ENCODE data around the gene TNFRSF14.
"Not testable (repeated sequence)": the region's sequence is repeated elsewhere in the genome, so short reads cannot be mapped to it uniquely, and the experiment has no call there.

Gene TNFRSF14

DNA sequence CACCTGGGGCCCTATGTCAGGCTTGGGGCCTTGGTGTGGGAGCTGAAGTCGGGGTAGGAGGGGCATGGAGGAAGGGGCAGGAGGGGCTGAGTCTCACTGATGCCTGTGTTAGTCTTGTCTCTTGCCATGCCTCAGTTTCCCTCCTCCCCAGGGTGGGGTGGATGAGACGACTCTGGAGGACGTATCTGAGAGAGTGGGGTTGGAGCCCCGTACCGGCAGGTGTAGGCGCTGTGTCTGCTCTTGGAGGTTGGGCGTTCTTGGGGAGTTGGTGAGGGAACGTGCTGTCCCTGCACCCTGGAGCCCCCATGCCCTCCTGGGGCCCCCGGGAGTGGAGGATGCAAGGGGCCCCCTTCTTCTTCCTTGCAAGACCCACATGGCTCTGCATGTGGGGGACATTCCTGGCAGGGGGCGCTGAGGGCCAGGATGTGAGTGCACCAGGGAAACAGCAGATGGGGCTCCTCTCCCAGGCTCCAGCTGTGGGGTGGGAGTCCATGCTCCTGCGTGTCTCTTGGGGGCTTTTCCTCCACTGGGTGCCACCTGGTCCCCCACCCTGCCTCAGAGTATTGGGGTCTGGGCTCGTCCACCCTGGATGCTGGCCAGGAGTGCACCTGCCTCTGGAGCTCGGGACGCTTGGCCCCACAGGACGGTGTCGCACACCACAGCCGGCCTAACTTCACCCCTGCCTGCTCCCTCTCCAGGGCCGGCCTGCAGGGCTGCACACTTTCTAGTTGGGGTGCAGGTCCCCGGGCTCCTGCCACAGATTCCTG, 1.4 kb upstream of the TNFRSF14 start:
- DNase-seq, result peak; percentile 78

DNA sequence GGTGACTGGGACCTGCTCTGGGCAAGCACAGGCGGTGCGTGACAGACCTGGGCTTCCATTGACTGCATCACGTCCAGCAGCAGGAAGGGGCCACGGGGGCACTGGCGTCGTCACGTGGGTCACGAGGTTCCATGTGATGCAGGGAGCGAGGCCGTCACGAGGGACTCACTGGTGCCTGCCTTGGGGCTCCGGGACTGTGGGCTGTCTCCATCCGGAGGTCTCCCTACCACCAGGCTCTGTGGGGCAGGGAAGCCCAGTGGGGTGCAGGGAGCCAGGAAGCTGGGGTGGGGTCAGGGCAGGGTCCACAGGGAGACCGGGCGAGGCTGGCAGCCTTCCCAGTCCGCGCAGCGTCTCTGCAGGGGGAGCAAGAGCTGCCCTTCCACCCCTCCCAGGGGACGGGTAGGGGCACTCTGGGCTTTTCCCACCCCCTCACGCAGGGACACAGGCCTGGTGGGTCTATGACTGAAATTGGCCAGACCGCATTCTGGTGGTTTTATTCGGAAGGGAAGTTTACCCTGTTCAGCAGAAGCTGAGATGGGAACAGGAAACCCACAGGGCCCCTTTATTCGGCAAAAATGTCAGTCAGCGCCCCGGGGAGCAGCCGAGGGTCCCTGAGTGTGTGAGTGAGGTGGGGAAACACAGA, 416 bp upstream of the TNFRSF14 start:
- DNase-seq, result peak; percentile 76

DNA sequence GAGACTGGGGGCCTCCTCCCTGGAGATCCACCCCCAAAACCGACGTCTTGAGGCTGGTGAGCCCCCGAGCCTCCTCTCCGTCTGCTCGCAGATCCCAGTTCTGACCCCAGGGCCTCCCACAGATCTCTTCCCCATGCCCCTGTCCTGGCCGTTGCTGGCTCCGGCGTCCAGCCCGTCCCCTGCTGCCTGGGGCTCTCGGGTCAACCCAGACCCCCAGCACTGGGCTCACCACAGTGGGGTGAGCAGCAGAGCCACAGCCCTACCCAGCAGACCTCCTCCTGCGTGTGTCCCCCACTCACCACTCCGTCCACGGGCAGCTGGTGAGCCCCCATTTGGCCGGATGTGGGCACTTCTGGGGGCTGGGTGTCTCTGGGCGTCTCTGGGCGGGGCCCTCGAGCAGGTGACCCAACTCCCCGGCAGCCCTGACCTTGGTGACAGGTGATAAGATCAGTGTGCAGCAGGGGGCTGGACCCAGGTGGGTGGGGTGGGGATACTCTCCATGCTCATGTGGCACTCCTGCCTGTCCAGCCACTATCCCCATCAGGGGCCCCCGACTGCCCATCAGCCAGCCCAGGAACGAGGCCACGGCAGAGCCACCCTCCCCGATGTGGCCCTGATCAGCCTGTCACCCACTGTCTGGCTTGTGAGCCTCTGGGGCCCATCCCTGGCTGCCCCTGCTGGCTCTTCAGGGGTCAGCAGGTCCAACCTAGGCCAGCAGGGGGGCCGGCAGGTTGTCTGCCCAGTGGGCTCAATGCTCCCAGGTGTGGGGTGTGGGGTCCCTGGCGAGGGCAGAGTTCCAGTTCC, 709 bp downstream of the TNFRSF14 start:
- DNase-seq, result peak; percentile 55

DNA sequence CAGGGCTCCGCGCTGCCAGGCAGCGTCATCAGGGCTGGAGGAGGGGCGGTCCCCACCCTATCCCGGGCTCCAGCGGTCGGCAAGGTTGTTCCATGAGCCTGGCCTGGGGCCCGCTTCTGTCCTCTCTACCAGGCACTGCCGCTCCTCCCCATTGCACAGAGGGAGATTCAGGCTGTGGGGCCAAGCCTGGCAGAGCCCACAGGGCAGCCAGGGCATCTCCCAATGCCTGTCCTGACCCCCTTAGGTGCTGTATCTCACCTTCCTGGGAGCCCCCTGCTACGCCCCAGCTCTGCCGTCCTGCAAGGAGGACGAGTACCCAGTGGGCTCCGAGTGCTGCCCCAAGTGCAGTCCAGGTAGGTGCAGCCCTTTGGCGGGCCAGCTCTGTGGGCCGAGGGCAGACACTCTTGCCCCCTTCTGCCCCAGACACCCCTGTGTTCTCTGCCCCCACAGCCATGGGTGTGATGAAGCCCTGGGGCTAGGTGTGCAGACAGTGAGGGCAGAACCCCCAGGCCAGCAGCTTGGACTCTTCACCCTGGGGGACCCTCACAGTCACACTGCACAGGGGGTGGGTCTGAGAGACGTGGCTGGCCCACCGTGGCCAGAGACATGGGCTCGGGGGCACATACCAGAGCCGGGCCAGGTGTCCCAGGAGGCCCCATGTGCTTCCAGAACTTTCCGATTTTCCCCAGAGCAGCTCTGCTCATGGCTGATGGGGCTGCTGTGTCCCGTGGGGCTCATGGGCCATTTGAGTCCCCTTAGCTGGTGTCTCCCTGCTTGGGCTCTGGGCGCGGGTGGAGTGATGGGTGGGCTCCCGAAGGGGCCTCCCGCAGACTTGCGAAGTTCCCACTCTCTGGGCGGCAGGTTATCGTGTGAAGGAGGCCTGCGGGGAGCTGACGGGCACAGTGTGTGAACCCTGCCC, 1.6 kb downstream of the TNFRSF14 start:
- no peak for DNase-seq

DNA sequence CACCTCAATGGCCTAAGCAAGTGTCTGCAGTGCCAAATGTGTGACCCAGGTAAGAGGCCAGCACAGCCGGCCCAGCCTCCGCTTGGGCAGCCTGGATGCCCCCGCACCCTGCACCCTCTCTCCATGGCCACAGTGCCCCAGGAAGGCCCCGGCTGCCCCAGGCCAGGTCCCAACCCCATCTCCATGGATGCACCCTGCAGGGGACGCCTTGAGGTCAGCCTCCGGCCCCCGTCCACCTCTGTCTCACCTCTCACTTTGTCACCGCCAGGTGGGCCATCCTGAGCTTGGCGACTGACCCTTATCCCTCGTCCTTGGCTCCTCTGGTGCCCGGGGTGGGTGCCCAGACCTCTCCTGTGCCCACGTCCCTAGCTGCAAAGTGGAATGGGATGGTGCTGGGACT, 2.2 kb downstream of the TNFRSF14 start:
- no peak for DNase-seq

DNA sequence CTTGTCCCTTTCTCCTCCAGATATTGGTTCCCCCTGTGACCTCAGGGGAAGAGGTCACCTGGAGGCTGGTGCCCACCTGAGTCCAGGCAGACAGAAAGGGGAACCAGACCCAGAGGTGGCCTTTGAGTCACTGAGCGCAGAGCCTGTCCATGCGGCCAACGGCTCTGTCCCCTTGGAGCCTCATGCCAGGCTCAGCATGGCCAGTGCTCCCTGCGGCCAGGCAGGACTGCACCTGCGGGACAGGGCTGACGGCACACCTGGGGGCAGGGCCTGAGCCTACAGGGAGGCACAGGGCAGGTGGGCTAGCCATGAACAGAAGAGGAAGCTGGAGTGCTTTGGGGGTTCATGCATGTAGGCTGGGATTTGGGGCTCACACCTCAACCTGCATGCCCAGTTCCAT, 2.7 kb downstream of the TNFRSF14 start:
- no peak for DNase-seq

DNA sequence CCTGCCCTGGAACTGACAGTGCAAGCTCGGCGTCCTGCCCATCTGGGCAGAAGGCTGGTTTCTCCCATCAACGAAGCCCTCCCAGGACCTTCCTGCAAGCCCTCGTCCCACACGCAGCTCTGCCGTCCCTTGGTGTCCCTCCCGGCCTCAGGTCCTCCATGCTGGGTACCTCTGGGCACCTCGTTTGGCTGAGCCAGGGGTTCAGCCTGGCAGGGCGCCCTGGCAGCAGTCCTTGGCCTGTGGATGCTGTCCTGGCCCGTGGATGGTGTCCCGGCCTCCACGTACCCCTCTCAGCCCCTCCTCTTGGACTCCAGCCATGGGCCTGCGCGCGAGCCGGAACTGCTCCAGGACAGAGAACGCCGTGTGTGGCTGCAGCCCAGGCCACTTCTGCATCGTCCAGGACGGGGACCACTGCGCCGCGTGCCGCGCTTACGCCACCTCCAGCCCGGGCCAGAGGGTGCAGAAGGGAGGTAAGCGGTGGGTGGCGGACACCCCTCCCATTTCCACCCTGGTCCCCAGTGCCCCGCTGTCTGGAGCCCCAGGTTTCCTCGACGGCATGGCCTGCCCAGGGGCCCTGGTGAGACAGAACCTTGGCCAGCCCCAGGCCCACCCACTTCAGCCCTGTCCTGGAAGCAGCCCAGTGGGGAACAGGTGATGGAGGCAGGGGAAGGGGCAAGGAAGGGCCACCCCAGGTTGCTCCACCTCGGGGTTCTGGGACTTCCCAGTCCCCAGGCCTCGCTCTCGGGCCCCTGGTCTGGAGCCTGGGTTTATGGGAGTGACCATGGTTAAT, 3.5 kb downstream of the TNFRSF14 start:
- no peak for DNase-seq

DNA sequence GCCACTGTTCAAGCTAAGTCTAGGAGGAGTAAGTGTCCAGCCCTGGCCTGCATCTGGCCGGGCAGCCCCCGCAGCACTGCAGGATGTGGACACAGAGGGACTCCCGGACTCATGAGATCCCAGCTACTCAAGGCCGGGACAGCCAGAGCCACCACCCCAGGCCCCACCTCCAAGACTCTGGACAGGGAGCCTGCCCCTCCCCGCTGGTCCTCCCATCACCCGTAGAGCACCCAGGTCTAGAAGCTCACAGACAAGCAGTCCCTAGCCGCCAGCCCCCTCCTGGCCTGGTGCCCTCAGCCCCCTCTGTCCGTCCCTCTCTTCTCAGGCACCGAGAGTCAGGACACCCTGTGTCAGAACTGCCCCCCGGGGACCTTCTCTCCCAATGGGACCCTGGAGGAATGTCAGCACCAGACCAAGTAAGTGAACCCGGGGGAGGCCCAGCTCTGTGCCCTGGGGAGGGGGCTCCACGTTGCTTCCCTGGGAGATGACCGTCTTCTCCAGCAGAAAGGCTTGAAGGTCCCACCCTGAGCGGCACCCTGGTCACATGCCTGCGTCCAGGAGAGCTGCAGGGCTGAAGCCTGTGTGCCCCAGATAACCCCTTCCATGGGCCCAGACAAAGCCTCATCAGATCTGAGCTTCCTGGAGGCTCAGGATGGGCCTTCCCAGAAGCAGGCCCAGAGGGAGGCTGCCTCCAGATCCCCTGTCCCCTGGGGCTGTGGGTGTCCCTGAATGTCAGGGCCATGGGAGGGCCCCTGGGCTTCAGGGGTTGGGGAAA, 4.3 kb downstream of the TNFRSF14 start:
- no peak for DNase-seq

DNA sequence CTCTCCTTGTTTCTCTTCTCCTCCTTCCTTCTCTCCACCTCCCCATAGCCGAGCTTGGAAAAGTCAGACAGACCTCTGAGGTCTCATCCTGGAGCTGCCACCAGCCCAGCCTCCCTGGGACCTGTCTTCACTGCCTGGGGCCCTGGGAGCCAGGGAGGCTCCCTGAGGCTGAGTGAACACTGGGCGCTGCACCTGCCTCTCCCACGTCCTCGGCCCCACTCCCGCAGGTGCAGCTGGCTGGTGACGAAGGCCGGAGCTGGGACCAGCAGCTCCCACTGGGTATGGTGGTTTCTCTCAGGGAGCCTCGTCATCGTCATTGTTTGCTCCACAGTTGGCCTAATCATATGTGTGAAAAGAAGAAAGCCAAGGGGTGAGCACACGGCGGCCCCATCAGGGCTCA, 5.3 kb downstream of the TNFRSF14 start:
- DNase-seq, result no peak

DNA sequence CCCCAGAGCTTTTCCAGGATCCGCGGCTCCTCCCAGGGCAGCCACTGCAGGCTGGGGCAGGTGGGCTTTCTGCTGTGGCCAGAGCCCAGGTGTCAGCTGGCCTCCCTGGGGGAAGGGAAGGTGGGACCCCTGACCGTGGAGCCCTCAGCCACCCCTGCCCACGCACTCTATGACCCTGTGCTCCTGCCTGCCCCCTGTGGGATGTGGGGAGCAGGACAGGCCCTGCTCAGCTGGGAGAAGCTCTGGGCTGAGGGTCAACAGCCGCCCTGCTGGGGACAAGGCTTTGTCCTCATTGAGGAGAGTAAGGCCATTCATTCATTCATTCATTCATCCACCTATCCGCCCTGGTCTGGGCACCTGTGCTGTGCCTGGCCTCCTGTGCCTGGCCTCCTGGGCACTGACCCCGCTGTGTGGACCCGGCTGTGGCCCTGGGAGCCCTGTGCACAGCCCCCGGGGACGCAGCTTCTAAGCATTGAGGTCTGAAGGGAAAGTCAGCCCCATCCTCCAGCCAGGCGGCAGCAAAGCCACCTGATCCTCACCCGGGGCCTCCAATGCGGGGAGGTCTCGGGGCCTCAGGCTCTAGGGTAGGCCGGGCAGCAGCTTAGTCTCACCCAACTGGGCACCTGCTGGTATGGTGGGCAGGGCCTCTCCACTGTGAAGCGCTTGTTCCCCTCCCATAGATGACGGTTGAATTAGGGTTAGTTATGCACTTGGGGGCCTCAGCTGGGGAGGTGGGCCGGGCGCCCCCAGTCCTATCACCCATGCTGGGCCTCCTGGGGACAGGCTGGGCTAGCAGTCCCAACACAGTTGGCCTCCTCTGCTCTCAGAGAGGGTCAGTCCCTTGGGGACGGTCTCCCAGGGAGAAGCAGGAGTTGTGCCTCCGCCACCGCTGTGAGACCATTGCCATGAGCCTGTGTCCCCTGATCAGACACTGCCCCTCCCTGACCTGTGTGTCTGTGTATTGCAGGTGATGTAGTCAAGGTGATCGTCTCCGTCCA, 6.0 kb downstream of the TNFRSF14 start:
- DNase-seq, result peak; percentile 44

DNA sequence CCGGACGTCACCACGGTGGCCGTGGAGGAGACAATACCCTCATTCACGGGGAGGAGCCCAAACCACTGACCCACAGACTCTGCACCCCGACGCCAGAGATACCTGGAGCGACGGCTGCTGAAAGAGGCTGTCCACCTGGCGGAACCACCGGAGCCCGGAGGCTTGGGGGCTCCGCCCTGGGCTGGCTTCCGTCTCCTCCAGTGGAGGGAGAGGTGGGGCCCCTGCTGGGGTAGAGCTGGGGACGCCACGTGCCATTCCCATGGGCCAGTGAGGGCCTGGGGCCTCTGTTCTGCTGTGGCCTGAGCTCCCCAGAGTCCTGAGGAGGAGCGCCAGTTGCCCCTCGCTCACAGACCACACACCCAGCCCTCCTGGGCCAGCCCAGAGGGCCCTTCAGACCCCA, 7.0 kb downstream of the TNFRSF14 start:
- no peak for DNase-seq

DNA sequence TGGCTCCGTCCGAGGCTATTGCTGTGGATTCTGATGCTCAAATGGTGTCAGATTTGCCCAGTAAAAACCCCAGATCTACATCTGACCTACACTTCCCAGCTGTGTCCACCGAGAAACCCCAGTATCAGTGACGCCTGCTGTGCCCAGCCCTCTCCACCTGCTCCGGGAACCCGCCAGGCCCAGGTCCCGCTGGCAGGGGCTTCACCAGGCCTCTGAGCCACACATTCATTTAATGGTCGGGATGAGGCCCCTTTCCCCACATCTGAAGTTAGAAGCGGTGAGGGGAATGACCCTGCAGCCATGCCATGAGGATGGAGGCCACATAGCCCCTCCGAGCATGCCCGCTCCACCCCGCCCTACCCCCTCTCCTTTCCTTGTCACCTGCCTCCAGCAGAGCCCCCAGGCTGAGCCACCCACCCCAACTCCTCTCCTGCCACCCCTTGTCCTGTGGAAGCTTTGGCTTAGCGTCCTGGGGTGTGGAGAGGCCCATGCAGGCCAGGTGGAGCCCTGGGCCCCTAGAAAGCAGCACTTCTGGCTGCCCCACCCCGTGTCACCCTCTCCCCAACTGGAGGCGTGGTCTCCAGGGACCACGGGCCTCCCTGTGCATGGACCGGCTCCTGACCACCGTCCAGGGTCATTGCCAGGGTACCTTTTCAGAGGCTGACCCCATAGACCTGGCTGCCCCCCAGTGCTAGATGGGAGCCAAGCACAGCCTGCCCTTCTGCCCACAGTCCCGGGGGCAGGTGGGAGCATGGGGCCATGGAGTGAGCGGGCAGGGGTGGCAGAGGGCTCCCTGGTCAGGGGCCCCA, 8.0 kb downstream of the TNFRSF14 start:
- DNase-seq, result no peak

DNA sequence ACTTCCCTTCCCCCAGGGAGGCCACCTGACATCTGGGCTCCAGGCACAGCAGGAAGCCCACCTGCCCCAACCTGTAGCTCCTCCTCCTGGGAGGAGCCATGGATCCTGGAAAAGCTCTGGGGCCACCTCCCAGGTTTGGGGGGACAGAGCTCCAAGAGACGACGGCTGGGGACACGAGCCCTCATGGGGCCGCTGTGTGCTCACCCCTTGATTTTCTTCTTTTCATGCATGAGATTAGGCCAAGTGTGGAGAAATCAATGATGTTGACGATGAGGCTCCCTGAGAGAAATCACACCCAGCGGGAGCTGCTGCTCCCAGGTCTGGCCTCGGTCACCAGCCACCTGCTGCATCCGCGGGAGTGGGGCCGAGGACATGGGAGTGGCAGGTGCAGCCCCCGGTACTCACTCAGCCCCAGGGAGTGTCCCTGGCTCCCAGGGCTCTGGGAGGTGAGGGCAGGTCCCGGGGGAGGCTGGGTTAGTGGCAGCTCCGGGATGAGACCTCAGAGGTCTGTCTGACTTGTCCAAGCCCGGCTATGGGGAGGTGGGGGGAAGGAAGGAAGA, 8.7 kb downstream of the TNFRSF14 start:
- DNase-seq, result no peak

DNA sequence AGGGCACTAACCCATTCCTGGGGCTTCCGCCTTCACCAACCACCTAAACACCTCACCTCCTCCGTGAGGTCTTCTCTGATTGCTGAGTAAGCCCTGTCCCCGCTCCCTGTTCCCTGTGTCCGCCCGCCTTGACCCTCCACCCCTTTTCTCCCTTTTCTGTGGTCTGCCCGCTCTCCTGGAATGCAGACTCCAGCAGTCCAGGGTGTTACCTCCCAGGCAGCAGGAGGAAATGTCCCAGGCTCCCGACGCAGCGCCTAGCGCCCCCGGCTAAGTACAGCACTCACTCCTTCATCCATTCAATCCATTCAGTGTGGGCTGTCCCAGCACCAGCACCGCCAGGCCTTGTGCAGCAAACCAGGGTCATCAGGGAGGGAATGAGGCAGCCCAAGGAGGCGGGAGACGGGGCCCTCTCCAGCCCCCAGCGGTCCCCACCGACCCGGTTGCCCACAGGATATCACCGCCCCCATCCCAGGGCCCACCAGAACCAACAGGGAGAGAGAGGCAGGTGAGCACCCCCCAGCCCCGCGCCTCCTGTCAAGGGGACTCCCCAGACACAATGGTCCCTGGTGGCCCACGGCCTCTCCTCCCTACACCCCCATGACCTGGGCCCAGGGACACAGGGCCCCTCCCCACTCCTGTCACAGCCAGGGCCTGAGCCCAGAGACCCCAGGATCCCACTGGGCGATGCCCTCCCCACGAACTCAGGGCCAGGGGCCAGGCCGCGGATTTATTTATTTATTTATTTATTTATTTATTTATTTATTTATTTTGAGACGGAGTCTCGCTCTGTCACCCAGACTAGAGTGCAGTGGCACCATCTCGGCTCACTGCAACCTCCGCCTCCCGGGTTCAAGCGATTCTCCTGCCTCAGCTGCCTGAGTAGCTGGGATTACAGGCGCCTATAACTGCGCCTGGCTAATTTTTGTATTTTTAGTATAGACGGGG, 10.2 kb downstream of the TNFRSF14 start:
- DNase-seq, result no peak

DNA sequence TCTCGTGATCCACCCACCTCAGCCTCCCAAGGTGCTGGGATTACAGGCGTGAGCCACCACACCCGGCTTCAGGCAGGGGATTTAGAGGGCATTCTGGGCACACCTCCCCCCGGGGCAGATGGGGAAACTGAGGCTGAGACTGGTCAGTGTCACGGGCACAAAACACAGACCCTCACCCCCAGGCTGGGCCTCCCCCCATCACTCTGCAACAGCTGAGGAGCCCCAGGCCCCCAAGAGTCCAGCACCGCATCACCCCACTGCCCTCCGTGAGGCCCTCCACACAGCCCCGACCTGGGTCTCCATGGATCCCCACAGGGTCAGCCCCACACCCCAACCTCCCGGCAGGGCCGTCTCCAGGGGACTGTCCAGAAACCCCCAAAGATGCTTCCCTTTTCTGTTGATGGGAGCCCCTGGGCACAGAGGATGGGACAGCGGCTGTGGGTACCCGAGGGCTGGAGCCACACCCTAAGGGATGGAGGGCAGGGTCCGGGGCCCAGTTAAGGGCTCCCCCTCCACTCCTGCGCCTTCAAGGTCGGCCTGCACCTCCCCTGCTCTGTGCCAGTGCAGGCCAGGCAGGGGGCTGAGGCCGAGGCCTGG, 11.0 kb downstream of the TNFRSF14 start:
- no peak for DNase-seq

DNA sequence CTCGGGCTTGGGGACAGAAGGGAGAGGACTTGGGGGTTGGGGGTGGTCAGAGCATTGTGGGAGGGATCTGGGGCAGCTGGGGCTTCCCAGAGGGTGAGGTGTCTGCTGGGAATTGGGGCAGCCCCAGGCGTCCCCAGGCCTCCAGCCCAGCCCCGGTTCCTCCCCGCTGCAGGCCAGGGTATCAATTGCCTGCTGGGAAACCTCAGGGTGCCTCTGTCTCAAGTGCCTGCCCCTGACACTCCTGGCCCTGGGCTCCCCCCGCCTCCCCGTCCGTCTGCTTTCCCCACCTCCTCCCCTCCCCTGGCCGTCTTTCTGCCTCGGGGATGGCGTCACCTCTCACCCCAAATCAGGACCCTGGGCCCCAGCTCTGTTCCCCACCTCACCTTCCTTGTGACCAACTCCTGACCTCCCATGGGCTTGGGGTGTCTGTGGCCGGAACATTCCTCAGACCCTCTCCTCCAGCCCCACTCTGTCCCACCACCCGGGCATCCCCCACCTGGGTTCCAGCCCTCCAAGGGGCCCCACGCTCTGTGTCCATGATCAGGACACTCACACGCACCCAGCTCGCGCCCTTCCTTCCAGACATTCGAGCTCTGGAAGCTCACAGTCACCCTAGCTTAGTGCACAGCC, 12.1 kb downstream of the TNFRSF14 start:
- DNase-seq, result not testable (repeated sequence)
